Endodermal cell (in vitro differentiated cells): Measurements from ENCODE around the gene BSCL2. TPM values are rescaled to one million over a fixed set of nuclear protein-coding genes. Genes with fewer than 3 reads are reported as not detected.

Source experiments
- DNase-seq: peaks from one replicate; pipeline ENCODE4 v3.0.0-alpha.2; 2017
- H3K27ac ChIP-seq: 2 replicates; pipeline ENCODE4 v1.5.1; 2013; ENCODE audit warnings: mild to moderate bottlenecking, low read depth, low read length, moderate library complexity
- H3K27me3 ChIP-seq: 2 replicates; pipeline ENCODE4 v1.6.1; 2013; ENCODE audit warnings: mild to moderate bottlenecking, low read length, moderate library complexity; ENCODE audit not compliant: insufficient read depth, control insufficient read depth, poor library complexity, severe bottlenecking
- H3K36me3 ChIP-seq: 2 replicates; pipeline ENCODE4 v1.7.0; 2013; ENCODE audit warnings: mild to moderate bottlenecking, low read length, moderate library complexity; ENCODE audit not compliant: control insufficient read depth, insufficient read depth
- H3K4me1 ChIP-seq: one replicate; pipeline ENCODE4 v1.7.0; 2013; ENCODE audit warnings: low read length; ENCODE audit not compliant: control insufficient read depth, insufficient read depth
- H3K4me3 ChIP-seq: 2 replicates; pipeline ENCODE4 v1.5.1; 2013; ENCODE audit warnings: mild to moderate bottlenecking, low read length, moderate library complexity
- H3K9ac ChIP-seq: 2 replicates; pipeline ENCODE4 v1.6.1; 2013; ENCODE audit warnings: mild to moderate bottlenecking, low read length, moderate library complexity; ENCODE audit not compliant: poor library complexity, severe bottlenecking; ENCODE audit errors: extremely low read depth
- H3K9me3 ChIP-seq: 2 replicates; pipeline ENCODE4 v1.6.1; 2013; ENCODE audit warnings: mild to moderate bottlenecking, low read length, moderate library complexity; ENCODE audit not compliant: control insufficient read depth
- H3K27ac Mint-ChIP-seq: 2 replicates; pipeline ENCODE4 v1.8.0; 2020; ENCODE audit warnings: mixed read lengths
- H3K27me3 Mint-ChIP-seq: 2 replicates; pipeline ENCODE4 v1.8.0; 2021; ENCODE audit warnings: mild to moderate bottlenecking, mixed read lengths; ENCODE audit not compliant: insufficient read depth
- H3K36me3 Mint-ChIP-seq: 2 replicates; pipeline ENCODE4 v1.8.0; 2020; ENCODE audit warnings: low read depth, mixed read lengths
- H3K4me1 Mint-ChIP-seq: 2 replicates; pipeline ENCODE4 v1.8.0; 2020; ENCODE audit warnings: mixed read lengths
- H3K4me3 Mint-ChIP-seq: 2 replicates; pipeline ENCODE4 v1.8.0; 2020; ENCODE audit warnings: mild to moderate bottlenecking, moderate library complexity, mixed read lengths
- H3K9me3 Mint-ChIP-seq: 2 replicates; pipeline ENCODE4 v1.8.0; 2020; ENCODE audit warnings: mild to moderate bottlenecking, mixed read lengths
- WGBS, 2 experiments: methylation state at CpG; one replicate each; pipeline versions ENCODE4 v1.1.5 to v1.1.7; 2013; ENCODE audit warnings: missing lambda C conversion rate in 2 of 2, mixed read lengths in 1 of 2; ENCODE audit not compliant: insufficient coverage in 1 of 2, insufficient read length in 1 of 2; 5-methylcytosine and 5-hydroxymethylcytosine counted together
- total RNA-seq, 2 donors: library from RNA; stranded (reverse); fragmentation: NEBNext Ultra II Directional in 1 of 2; extraction: Animal tissue kit (Norgen Biotek cat#: 25700) in 1 of 2; gene quantifications; 2 replicates in 1 of 2; 3 replicates in 1 of 2; pipeline ENCODE4 v1.2.1, GENCODE V29; 2021
- TF ChIP-seq, protein P1 (sequence below): fragments of 200-600 bp; sonication (generic); conservative IDR thresholded peaks from 2 replicates; pipeline ENCODE4 v1.5.0; 2021; ENCODE audit warnings: antibody characterized with exemption, mild to moderate bottlenecking

Gene BSCL2
- total RNA-seq, 2 donors from 2014 or later, result 68.6 to 77.2 TPM

DNA sequence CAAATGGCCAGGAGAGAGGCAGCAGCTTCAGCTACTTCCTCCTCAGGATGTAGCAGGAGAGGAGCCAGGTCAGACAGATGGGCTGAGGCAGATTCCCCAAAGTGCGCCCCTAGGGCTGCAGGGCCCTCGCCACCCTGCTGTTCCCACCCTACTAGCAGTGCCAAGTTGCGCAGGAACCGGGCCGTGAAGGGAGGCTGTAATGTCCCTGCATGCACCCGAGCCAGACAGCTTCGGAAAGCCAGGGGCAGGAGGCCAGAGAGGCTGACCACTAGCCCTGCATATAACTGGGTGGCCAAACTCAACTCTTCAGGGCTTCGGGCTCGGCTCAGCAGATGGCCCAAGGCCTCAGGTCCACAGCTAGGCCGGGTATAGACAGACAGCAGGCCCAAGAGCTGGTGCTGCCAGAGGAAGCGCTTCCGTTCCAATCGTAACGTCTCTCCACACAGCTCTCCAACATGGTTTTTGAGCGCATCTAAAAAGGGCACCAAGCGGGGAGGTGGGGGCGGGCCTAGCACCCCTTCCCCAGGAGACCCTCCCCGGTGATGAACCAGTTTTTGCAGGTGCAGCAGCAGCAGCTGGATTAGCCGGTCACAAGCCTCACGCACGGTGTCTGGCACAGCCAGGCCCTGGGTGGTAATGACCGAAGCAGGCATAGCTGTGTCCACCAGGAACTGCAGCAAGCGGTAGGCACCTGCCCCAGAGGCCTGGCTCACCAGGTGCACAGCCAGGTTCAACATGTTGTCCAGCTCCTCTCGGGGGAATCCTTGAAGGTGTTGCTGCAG is 58.8 kb downstream of the BSCL2 start:
- Mint-ChIP-seq H3K4me3 (no peak overlapping the region), H3K9me3 (no peaks in the 10 kb centered on the region), H3K27ac (no peak overlapping the region), H3K4me1 (peaks cover 7% of the 10 kb centered on the region), H3K27me3 (no peaks in the 10 kb centered on the region), H3K36me3 (peaks cover 29% of the 10 kb centered on the region)
- Histone ChIP-seq H3K27me3 (no peaks in the 10 kb centered on the region), H3K4me1 (no peaks in the 10 kb centered on the region), H3K9ac (no peak overlapping the region), H3K4me3 (no peak overlapping the region), H3K9me3 (no peaks in the 10 kb centered on the region), H3K27ac (no peak overlapping the region), H3K36me3 (peaks cover 36% of the 10 kb centered on the region)
- TF ChIP-seq, protein P1, sequence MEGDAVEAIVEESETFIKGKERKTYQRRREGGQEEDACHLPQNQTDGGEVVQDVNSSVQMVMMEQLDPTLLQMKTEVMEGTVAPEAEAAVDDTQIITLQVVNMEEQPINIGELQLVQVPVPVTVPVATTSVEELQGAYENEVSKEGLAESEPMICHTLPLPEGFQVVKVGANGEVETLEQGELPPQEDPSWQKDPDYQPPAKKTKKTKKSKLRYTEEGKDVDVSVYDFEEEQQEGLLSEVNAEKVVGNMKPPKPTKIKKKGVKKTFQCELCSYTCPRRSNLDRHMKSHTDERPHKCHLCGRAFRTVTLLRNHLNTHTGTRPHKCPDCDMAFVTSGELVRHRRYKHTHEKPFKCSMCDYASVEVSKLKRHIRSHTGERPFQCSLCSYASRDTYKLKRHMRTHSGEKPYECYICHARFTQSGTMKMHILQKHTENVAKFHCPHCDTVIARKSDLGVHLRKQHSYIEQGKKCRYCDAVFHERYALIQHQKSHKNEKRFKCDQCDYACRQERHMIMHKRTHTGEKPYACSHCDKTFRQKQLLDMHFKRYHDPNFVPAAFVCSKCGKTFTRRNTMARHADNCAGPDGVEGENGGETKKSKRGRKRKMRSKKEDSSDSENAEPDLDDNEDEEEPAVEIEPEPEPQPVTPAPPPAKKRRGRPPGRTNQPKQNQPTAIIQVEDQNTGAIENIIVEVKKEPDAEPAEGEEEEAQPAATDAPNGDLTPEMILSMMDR, result no peak
- DNase-seq, result no peak
- WGBS, 2 experiments, result 92 to 98% methylated on average over 16 to 24 of the region's 24 CpGs

- Histone ChIP-seq H3K4me3 (no peak overlapping the region), H3K9me3 (no peaks in the 10 kb centered on the region), H3K4me1 (no peaks in the 10 kb centered on the region), H3K36me3 (peaks cover 43% of the 10 kb centered on the region), H3K9ac (no peak overlapping the region), H3K27me3 (no peaks in the 10 kb centered on the region), H3K27ac (no peak overlapping the region)
- H3K9me3 Mint-ChIP-seq, result no peaks in the 10 kb centered on the region
- H3K27me3 Mint-ChIP-seq, result no peaks in the 10 kb centered on the region
- TF ChIP-seq, protein P1, result no peak
- H3K36me3 Mint-ChIP-seq, result peaks cover 34% of the 10 kb centered on the region
- H3K4me1 Mint-ChIP-seq, result peaks cover 6% of the 10 kb centered on the region
- DNase-seq, result no peak
- 95 to 98% methylated on average over 5 to 6 of the region's 6 CpGs for WGBS, 2 experiments
- H3K4me3 Mint-ChIP-seq, result no peak overlapping the region
- H3K27ac Mint-ChIP-seq, result no peak overlapping the region
Observed at GRCh38 chr11:62647609-62648005, 59.6 kb downstream of the BSCL2 start.

- Mint-ChIP-seq H3K27me3 (no peaks in the 10 kb centered on the region), H3K4me1 (peaks cover 2% of the 10 kb centered on the region), H3K4me3 (peak overlapping the region; percentile 96), H3K36me3 (peaks cover 36% of the 10 kb centered on the region), H3K27ac (peak overlapping the region; percentile 98), H3K9me3 (no peaks in the 10 kb centered on the region)
- H3K4me3 ChIP-seq, result no peak overlapping the region
- WGBS, 2 experiments, result 78 to 79% methylated on average over 18 to 32 of the region's 32 CpGs
- no peak overlapping the region for H3K27ac ChIP-seq
- DNase-seq, result peak; percentile 57
- no peaks in the 10 kb centered on the region for H3K27me3 ChIP-seq
- TF ChIP-seq, protein P1, result no peak
- peaks cover 45% of the 10 kb centered on the region for H3K36me3 ChIP-seq
- H3K9me3 ChIP-seq, result no peaks in the 10 kb centered on the region
- no peak overlapping the region for H3K9ac ChIP-seq
- no peaks in the 10 kb centered on the region for H3K4me1 ChIP-seq
Observed at GRCh38 chr11:62646825-62647608, 60.2 kb downstream of the BSCL2 start.
